ENCODE measurements around the gene KDM4B. TPM values are rescaled to one million over a fixed set of nuclear protein-coding genes. Genes with fewer than 3 reads are reported as not detected.

KDM4B gene
- total RNA-seq, 2 experiments from 2014 or later = 46.3 to 46.6 TPM

GRCh38 chr19:5012688-5013457 is 44.0 kb downstream of the KDM4B start:
- no peaks in the 10 kb centered on the region for H3K27me3 Mint-ChIP-seq
- no peak for ATAC-seq
- H3K27ac Mint-ChIP-seq = no peak overlapping the region
- no peak overlapping the region for H3K4me3 Mint-ChIP-seq
- TF ChIP-seq CTCF (IDR thresholded peaks at IDR 0.05) = no peak
- H3K9me3 Mint-ChIP-seq = peaks cover under 1% of the 10 kb centered on the region
- intact Hi-C loops (cut with micrococcal nuclease) = no loop called here
- H3K4me1 Mint-ChIP-seq (ENCODE audit: low read depth) = peaks cover 2% of the 10 kb centered on the region
- H3K36me3 Mint-ChIP-seq (ENCODE audit: low read depth) = peaks cover 3% of the 10 kb centered on the region
- CTCF ChIA-PET = interaction anchor here (1.3 kb wide), 1 partner anchor 12 kb away, joined by 3 read pairs; no protein-coding TSS in a partner anchor
- POLR2A ChIA-PET = no interaction called here
- DNase-seq = no peak

GRCh38 chr19:5013761-5014160 is 44.8 kb downstream of the KDM4B start:
- H3K4me1 Mint-ChIP-seq (ENCODE audit: low read depth) = no peaks in the 10 kb centered on the region
- ChIA-PET POLR2A (interaction anchor here (1.5 kb wide), 1 partner anchor 13 kb away, joined by 3 read pairs; no protein-coding TSS in a partner anchor), CTCF (interaction anchor here (2.9 kb wide), 1 partner anchor 12 kb away, joined by 13 read pairs; no protein-coding TSS in a partner anchor)
- H3K9me3 Mint-ChIP-seq = no peaks in the 10 kb centered on the region
- no peaks in the 10 kb centered on the region for H3K27me3 Mint-ChIP-seq
- intact Hi-C loops (cut with micrococcal nuclease) = no loop called here
- TF ChIP-seq CTCF (IDR thresholded peaks at IDR 0.05) = no peak
- DNase-seq (no peak), ATAC-seq (no peak)
- H3K36me3 Mint-ChIP-seq (ENCODE audit: low read depth) = no peaks in the 10 kb centered on the region
- H3K4me3 Mint-ChIP-seq = no peak overlapping the region
- H3K27ac Mint-ChIP-seq = no peak overlapping the region

- POLR2A ChIA-PET = interaction anchor here (1.5 kb wide), 1 partner anchor 12 kb away, joined by 3 read pairs; no protein-coding TSS in a partner anchor
- DNase-seq = no peak
Measured at GRCh38 chr19:5014941-5015340, 46.0 kb downstream of the KDM4B start.

GRCh38 chr19:5016268-5016667 is 47.4 kb downstream of the KDM4B start:
- H3K9me3 Mint-ChIP-seq = no peaks in the 10 kb centered on the region
- H3K4me1 Mint-ChIP-seq (ENCODE audit: low read depth) = no peaks in the 10 kb centered on the region
- DNase-seq (no peak), ATAC-seq (no peak)
- H3K36me3 Mint-ChIP-seq (ENCODE audit: low read depth) = no peaks in the 10 kb centered on the region
- POLR2A ChIA-PET = no interaction called here
- TF ChIP-seq CTCF (IDR thresholded peaks at IDR 0.05) = no peak
- CTCF ChIA-PET = interaction anchor here (1.0 to 2.9 kb wide), 3 partner anchors 14 to 15 kb away, joined by 3 to 13 read pairs (median 8); no protein-coding TSS in a partner anchor
- H3K4me3 Mint-ChIP-seq = no peak overlapping the region
- intact Hi-C loops (cut with micrococcal nuclease) = no loop called here
- H3K27ac Mint-ChIP-seq = no peak overlapping the region
- no peaks in the 10 kb centered on the region for H3K27me3 Mint-ChIP-seq

More at GRCh38 chr19:5014941-5015340, 46.0 kb downstream of the KDM4B start:
- Mint-ChIP-seq H3K4me1 (ENCODE audit: low read depth) (no peaks in the 10 kb centered on the region), H3K9me3 (no peaks in the 10 kb centered on the region), H3K27ac (no peak overlapping the region), H3K27me3 (no peaks in the 10 kb centered on the region), H3K4me3 (no peak overlapping the region), H3K36me3 (ENCODE audit: low read depth) (no peaks in the 10 kb centered on the region)
- no peak for TF ChIP-seq CTCF (IDR thresholded peaks at IDR 0.05)
- CTCF ChIA-PET = interaction anchor here (1.0 to 2.9 kb wide), 2 partner anchors 14 to 16 kb away, joined by 3 to 13 read pairs; no protein-coding TSS in a partner anchor
- intact Hi-C loops (cut with micrococcal nuclease) = no loop called here
- no peak for ATAC-seq

GRCh38 chr19:5016781-5017180 is 47.9 kb downstream of the KDM4B start:
- no peak for TF ChIP-seq CTCF (IDR thresholded peaks at IDR 0.05)
- intact Hi-C loops (cut with micrococcal nuclease) = no loop called here
- CTCF ChIA-PET = interaction anchor here (0.8 to 2.3 kb wide), 3 partner anchors 12 to 15 kb away, joined by 3 to 8 read pairs (median 3); no protein-coding TSS in a partner anchor
- H3K4me3 Mint-ChIP-seq = no peak overlapping the region
- DNase-seq = no peak
- no peaks in the 10 kb centered on the region for H3K27me3 Mint-ChIP-seq
- no peaks in the 10 kb centered on the region for H3K9me3 Mint-ChIP-seq
- no peaks in the 10 kb centered on the region for H3K4me1 Mint-ChIP-seq (ENCODE audit: low read depth)
- H3K36me3 Mint-ChIP-seq (ENCODE audit: low read depth) = no peaks in the 10 kb centered on the region
- POLR2A ChIA-PET = no interaction called here
- H3K27ac Mint-ChIP-seq = no peak overlapping the region
- no peak for ATAC-seq
